Neural cell (in vitro differentiated cells): Measurements from ENCODE around the gene GNL1. TPM values are rescaled to one million over a fixed set of nuclear protein-coding genes. Genes with fewer than 3 reads are reported as not detected.

Experiments used
- H2AFZ ChIP-seq: fragments of 200-600, 300-800 bp; sonication (generic), shearing (Covaris generic); 2 replicates; pipeline ENCODE4 v1.6.0; 2014; ENCODE audit warnings: low read depth, mild to moderate bottlenecking, antibody characterized with exemption, low read length, moderate library complexity
- H3F3A ChIP-seq: fragments of 200-600 bp; shearing (Covaris generic); 2 replicates; pipeline ENCODE4 v1.6.1; 2016; ENCODE audit warnings: mild to moderate bottlenecking, moderate library complexity, mixed read lengths, antibody characterized with exemption, low read length; ENCODE audit not compliant: insufficient read depth, poor library complexity, severe bottlenecking
- H3K27ac ChIP-seq: fragments of 200-600, 300-800 bp; sonication (generic), shearing (Covaris generic); 2 replicates; pipeline ENCODE4 v1.5.1; 2014; ENCODE audit warnings: mild to moderate bottlenecking, low read length, moderate library complexity
- H3K27me3 ChIP-seq: fragments of 300-800, 200-600 bp; sonication (generic), shearing (Covaris generic); 2 replicates; pipeline ENCODE4 v1.6.0; 2014; ENCODE audit warnings: mild to moderate bottlenecking, low read depth, low read length, moderate library complexity; ENCODE audit not compliant: insufficient read depth
- H3K36me3 ChIP-seq: fragments of 300-800, 200-600 bp; sonication (generic), shearing (Covaris generic); 2 replicates; pipeline ENCODE4 v1.5.1; 2014; ENCODE audit warnings: mild to moderate bottlenecking, antibody characterized with exemption, low read length, moderate library complexity; ENCODE audit not compliant: insufficient read depth
- H3K4me2 ChIP-seq: fragments of 300-800, 200-600 bp; sonication (generic), shearing (Covaris generic); 2 replicates; pipeline ENCODE4 v1.6.0; 2014; ENCODE audit warnings: mild to moderate bottlenecking, low read length
- H3K4me3 ChIP-seq: fragments of 300-800, 200-600 bp; sonication (generic), shearing (Covaris generic); 2 replicates; pipeline ENCODE4 v1.5.1; 2014; ENCODE audit warnings: mild to moderate bottlenecking, low read length, moderate library complexity
- H3K79me2 ChIP-seq: fragments of 200-600 bp; shearing (Covaris generic); replicated peaks from 2 replicates; pipeline ENCODE4 v1.6.0; 2014; ENCODE audit warnings: mild to moderate bottlenecking, low read length, moderate library complexity; ENCODE audit not compliant: insufficient read depth
- H3K9ac ChIP-seq: fragments of 300-800, 200-600 bp; sonication (generic), shearing (Covaris generic); 2 replicates; pipeline ENCODE4 v1.6.1; 2016; ENCODE audit warnings: mild to moderate bottlenecking, low read length, mixed read lengths
- H3K9me2 ChIP-seq: fragments of 200-600 bp; shearing (Covaris generic); 2 replicates; pipeline ENCODE4 v1.6.1; 2016; ENCODE audit warnings: mild to moderate bottlenecking, low read length, mixed read lengths; ENCODE audit not compliant: insufficient read depth
- H3K9me3 ChIP-seq: fragments of 200-600, 300-800 bp; sonication (generic), shearing (Covaris generic); 2 replicates; pipeline ENCODE4 v1.6.1; 2016; ENCODE audit warnings: mild to moderate bottlenecking, mixed run types, low read length, moderate library complexity, mixed read lengths
- H4K20me1 ChIP-seq: fragments of 200-600 bp; shearing (Covaris generic); 2 replicates; pipeline ENCODE4 v1.6.1; 2016; ENCODE audit warnings: mild to moderate bottlenecking, mixed run types; ENCODE audit not compliant: insufficient read depth
- EP300 ChIP-seq: fragments of 450-650 bp; conservative IDR thresholded peaks from 2 replicates; pipeline ENCODE4 v1.6.1; 2014; ENCODE audit warnings: antibody characterized with exemption, mild to moderate bottlenecking, moderate library complexity; ENCODE audit not compliant: poor library complexity, severe bottlenecking
- EZH2 ChIP-seq: fragments of 200-600, 300-800 bp; shearing (Covaris generic), sonication (generic); IDR thresholded peaks from 2 replicates; pipeline ENCODE4 v1.6.1; 2014; ENCODE audit warnings: antibody characterized with exemption, low read length, borderline replicate concordance, mild to moderate bottlenecking; ENCODE audit not compliant: insufficient read depth, poor library complexity, severe bottlenecking
- MXI1 ChIP-seq: fragments of 450-650 bp; conservative IDR thresholded peaks from 2 replicates; pipeline ENCODE4 v1.6.1; 2014; ENCODE audit warnings: antibody characterized with exemption, mild to moderate bottlenecking; ENCODE audit not compliant: poor library complexity, severe bottlenecking
- POLR2AphosphoS5 ChIP-seq: IDR thresholded peaks from 2 replicates; pipeline ENCODE4 v1.6.1; 2012
- RAD21 ChIP-seq: fragments of 450-650 bp; conservative IDR thresholded peaks from 2 replicates; pipeline ENCODE4 v1.6.1; 2014; ENCODE audit warnings: antibody characterized with exemption, mild to moderate bottlenecking, moderate library complexity
- REST ChIP-seq: IDR thresholded peaks from 2 replicates; pipeline ENCODE4 v1.6.1; 2012; ENCODE audit warnings: borderline replicate concordance
- SMC3 ChIP-seq: fragments of 450-650 bp; conservative IDR thresholded peaks from 2 replicates; pipeline ENCODE4 v1.6.1; 2014; ENCODE audit warnings: antibody characterized with exemption, mild to moderate bottlenecking, moderate library complexity; ENCODE audit not compliant: poor library complexity
- TAF1 ChIP-seq: IDR thresholded peaks from 2 replicates; pipeline ENCODE4 v1.6.1; 2012; ENCODE audit warnings: low read depth
- polyA plus RNA-seq: library from polyadenylated mRNA; depleted of rRNA; stranded (reverse); fragments of >200 nt; gene quantifications from 2 replicates; pipeline ENCODE4 v1.2.3, GENCODE V29; 2014
- TF ChIP-seq, protein P1 (sequence below): fragments of 450-650 bp; IDR thresholded peaks from 2 replicates; pipeline ENCODE4 v1.5.1; 2014; ENCODE audit warnings: antibody characterized with exemption, mild to moderate bottlenecking, moderate library complexity; ENCODE audit not compliant: poor library complexity, severe bottlenecking

The GNL1 gene
- polyA plus RNA-seq, 1 donor from 2014 or later, result 38.9 TPM

- Histone ChIP-seq H3K27me3 (no peaks in the 10 kb centered on the region), H2AFZ (no peak overlapping the region), H3K36me3 (peaks cover 12% of the 10 kb centered on the region), H3K27ac (no peak overlapping the region), H3K4me3 (no peak overlapping the region), H4K20me1 (no peaks in the 10 kb centered on the region), H3K9me2 (no peaks in the 10 kb centered on the region), H3K79me2 (peaks cover 13% of the 10 kb centered on the region), H3F3A (no peaks in the 10 kb centered on the region), H3K9ac (no peak overlapping the region), H3K9me3 (no peaks in the 10 kb centered on the region), H3K4me2 (no peak overlapping the region)
- TF ChIP-seq SMC3 (no peak), POLR2AphosphoS5 (no peak), MXI1 (no peak), EP300 (no peak), RAD21 (no peak), REST (no peak), TAF1 (no peak), EZH2 (no peak)
- TF ChIP-seq, protein P1, sequence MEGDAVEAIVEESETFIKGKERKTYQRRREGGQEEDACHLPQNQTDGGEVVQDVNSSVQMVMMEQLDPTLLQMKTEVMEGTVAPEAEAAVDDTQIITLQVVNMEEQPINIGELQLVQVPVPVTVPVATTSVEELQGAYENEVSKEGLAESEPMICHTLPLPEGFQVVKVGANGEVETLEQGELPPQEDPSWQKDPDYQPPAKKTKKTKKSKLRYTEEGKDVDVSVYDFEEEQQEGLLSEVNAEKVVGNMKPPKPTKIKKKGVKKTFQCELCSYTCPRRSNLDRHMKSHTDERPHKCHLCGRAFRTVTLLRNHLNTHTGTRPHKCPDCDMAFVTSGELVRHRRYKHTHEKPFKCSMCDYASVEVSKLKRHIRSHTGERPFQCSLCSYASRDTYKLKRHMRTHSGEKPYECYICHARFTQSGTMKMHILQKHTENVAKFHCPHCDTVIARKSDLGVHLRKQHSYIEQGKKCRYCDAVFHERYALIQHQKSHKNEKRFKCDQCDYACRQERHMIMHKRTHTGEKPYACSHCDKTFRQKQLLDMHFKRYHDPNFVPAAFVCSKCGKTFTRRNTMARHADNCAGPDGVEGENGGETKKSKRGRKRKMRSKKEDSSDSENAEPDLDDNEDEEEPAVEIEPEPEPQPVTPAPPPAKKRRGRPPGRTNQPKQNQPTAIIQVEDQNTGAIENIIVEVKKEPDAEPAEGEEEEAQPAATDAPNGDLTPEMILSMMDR, result no peak
These were observed 6.5 kb upstream of the GNL1 start for GRCh38 chr6:30562470-30563425.

DNA sequence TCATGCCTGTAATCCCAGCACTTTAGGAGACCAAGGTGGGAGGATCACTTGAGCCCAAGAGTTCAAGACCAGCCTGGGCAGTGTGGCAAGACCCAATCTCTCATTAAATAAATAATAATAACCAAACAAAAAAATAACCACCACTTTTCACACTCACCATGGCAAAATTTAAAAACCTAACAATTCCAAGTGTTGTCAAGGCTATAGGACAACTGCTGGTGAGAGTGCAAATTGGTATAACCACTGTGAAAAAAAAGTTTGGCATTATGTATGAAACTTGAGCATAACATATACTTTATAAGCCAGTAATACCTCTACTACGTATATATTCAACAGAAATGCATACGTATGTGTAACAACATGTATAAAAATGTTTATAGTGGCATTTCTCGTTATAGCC is 4.6 kb upstream of the GNL1 start:
- H2AFZ ChIP-seq, result no peak overlapping the region
- peaks cover 12% of the 10 kb centered on the region for H3K36me3 ChIP-seq
- no peak overlapping the region for H3K27ac ChIP-seq
- H3F3A ChIP-seq, result no peaks in the 10 kb centered on the region
- H3K9ac ChIP-seq, result no peak overlapping the region
- H3K4me3 ChIP-seq, result no peak overlapping the region
- no peaks in the 10 kb centered on the region for H3K27me3 ChIP-seq
- H3K4me2 ChIP-seq, result no peak overlapping the region
- H4K20me1 ChIP-seq, result no peaks in the 10 kb centered on the region
- no peaks in the 10 kb centered on the region for H3K9me3 ChIP-seq
- H3K9me2 ChIP-seq, result no peaks in the 10 kb centered on the region
- no peak for TF ChIP-seq EZH2
- TF ChIP-seq MXI1, result no peak
- TF ChIP-seq, protein P1, result no peak
- TF ChIP-seq TAF1, result no peak
- TF ChIP-seq REST, result no peak
- TF ChIP-seq POLR2AphosphoS5, result no peak
- no peak for TF ChIP-seq SMC3
- TF ChIP-seq EP300, result no peak
- no peak for TF ChIP-seq RAD21
- peaks cover 16% of the 10 kb centered on the region for H3K79me2 ChIP-seq
